SK-N-SH treated with all-trans-retinoic acid at 6 μM for 48 hours (cell line): Measurements from ENCODE around the gene PTGIR.

Experiments
- ATAC-seq: fragments of 200-7000 bp; cut with Tn5 transposase; 3 replicates; pipeline ENCODE4 v1.9.1; 2020; ENCODE audit warnings: mild to moderate bottlenecking, moderate library complexity
- ARNTL ChIP-seq: fragments of 450-650 bp; formaldehyde crosslinking; IDR thresholded peaks from 2 replicates; pipeline ENCODE4 v1.5.0; 2020; ENCODE audit warnings: low read depth, mild to moderate bottlenecking, moderate library complexity, borderline replicate concordance
- CSDC2 ChIP-seq: fragments of 250-450 bp; sonication (Bioruptor Pico); IDR thresholded peaks from 2 replicates; pipeline ENCODE4 v1.5.0; 2020; ENCODE audit warnings: mild to moderate bottlenecking, moderate library complexity
- ESRRG ChIP-seq: fragments of 250-450 bp; sonication (Bioruptor Pico); IDR thresholded peaks from 2 replicates; pipeline ENCODE4 v1.6.1; 2021; ENCODE audit warnings: mild to moderate bottlenecking
- GLIS3 ChIP-seq: fragments of 250-450 bp; sonication (Bioruptor Pico); IDR thresholded peaks from 2 replicates; pipeline ENCODE4 v1.5.0; 2020; ENCODE audit warnings: mild to moderate bottlenecking, moderate library complexity
- ISL1 ChIP-seq: fragments of 250-450 bp; sonication (Bioruptor Pico); IDR thresholded peaks from 2 replicates; pipeline ENCODE4 v2.1.2; 2022; ENCODE audit warnings: mild to moderate bottlenecking, moderate library complexity
- OSR1 ChIP-seq: fragments of 250-450 bp; sonication (Bioruptor Pico); IDR thresholded peaks from 2 replicates; pipeline ENCODE4 v1.8.0; 2022; ENCODE audit warnings: moderate library complexity, mild to moderate bottlenecking, inconsistent platforms
- PPARA ChIP-seq: fragments of 250-450 bp; sonication (Bioruptor Pico); IDR thresholded peaks from 2 replicates; pipeline ENCODE4 v1.5.0; 2020; ENCODE audit warnings: mild to moderate bottlenecking, borderline replicate concordance
- RARB ChIP-seq: fragments of 250-450 bp; sonication (Bioruptor Pico); IDR thresholded peaks from 2 replicates; pipeline ENCODE4 v1.8.0; 2021; ENCODE audit warnings: mild to moderate bottlenecking, moderate library complexity
- SNAI2 ChIP-seq: fragments of 250-450 bp; sonication (Bioruptor Pico); IDR thresholded peaks from 2 replicates; pipeline ENCODE4 v1.5.0; 2020; ENCODE audit warnings: mild to moderate bottlenecking, moderate library complexity
- TCF4 ChIP-seq: fragments of 250-450 bp; sonication (Bioruptor Pico); IDR thresholded peaks from 2 replicates; pipeline ENCODE4 v1.8.0; 2021; ENCODE audit warnings: mild to moderate bottlenecking, moderate library complexity, borderline replicate concordance
- TOX ChIP-seq: fragments of 250-450 bp; sonication (Bioruptor Pico); IDR thresholded peaks from 2 replicates; pipeline ENCODE4 v1.8.0; 2021; ENCODE audit warnings: mild to moderate bottlenecking, moderate library complexity, borderline replicate concordance
- ZC3H10 ChIP-seq: fragments of 250-450 bp; sonication (Bioruptor Pico); IDR thresholded peaks from 2 replicates; pipeline ENCODE4 v1.5.1; 2021; ENCODE audit warnings: mild to moderate bottlenecking, moderate library complexity
- ZFP3 ChIP-seq: fragments of 250-450 bp; sonication (Bioruptor Pico); IDR thresholded peaks from 2 replicates; pipeline ENCODE4 v1.5.0; 2020; ENCODE audit warnings: mild to moderate bottlenecking, moderate library complexity
- ZFP30 ChIP-seq: fragments of 450-650 bp; formaldehyde crosslinking; IDR thresholded peaks from 2 replicates; pipeline ENCODE4 v1.5.0; 2022; ENCODE audit warnings: mild to moderate bottlenecking, moderate library complexity
- ZNF565 ChIP-seq: fragments of 450-650 bp; formaldehyde crosslinking; conservative IDR thresholded peaks from 2 replicates; pipeline ENCODE4 v1.5.0; 2020; ENCODE audit warnings: low read depth, mild to moderate bottlenecking, moderate library complexity
- ZNF70 ChIP-seq: fragments of 450-650 bp; formaldehyde crosslinking; IDR thresholded peaks from 2 replicates; pipeline ENCODE4 v1.5.0; 2020; ENCODE audit warnings: mild to moderate bottlenecking, moderate library complexity
- ZNF8 ChIP-seq: fragments of 450-650 bp; formaldehyde crosslinking; IDR thresholded peaks from 2 replicates; pipeline ENCODE4 v1.5.0; 2020; ENCODE audit warnings: mild to moderate bottlenecking, moderate library complexity
- TF ChIP-seq, protein P1 (sequence below): fragments of 250-450 bp; sonication (Bioruptor Pico); IDR thresholded peaks from 2 replicates; pipeline ENCODE4 v1.8.0; 2020; ENCODE audit warnings: mild to moderate bottlenecking, moderate library complexity, borderline replicate concordance
- TF ChIP-seq, protein P2 (sequence below): fragments of 250-450 bp; sonication (Bioruptor Pico); IDR thresholded peaks from 2 replicates; pipeline ENCODE4 v1.5.1; 2021; ENCODE audit warnings: mild to moderate bottlenecking, moderate library complexity
- TF ChIP-seq, protein P3 (sequence below): fragments of 250-450 bp; sonication (Bioruptor Pico); IDR thresholded peaks from 2 replicates; pipeline ENCODE4 v1.8.0; 2021; ENCODE audit warnings: low read depth, mild to moderate bottlenecking, moderate library complexity, borderline replicate concordance
- TF ChIP-seq, protein P4 (sequence below): fragments of 250-450 bp; sonication (Bioruptor Pico); IDR thresholded peaks from 2 replicates; pipeline ENCODE4 v1.5.1; 2020; ENCODE audit warnings: low read depth, mild to moderate bottlenecking, moderate library complexity
- TF ChIP-seq, protein P5 (sequence below): fragments of 250-450 bp; sonication (Bioruptor Pico); IDR thresholded peaks from 2 replicates; pipeline ENCODE4 v1.5.0; 2020; ENCODE audit warnings: mild to moderate bottlenecking, moderate library complexity

PTGIR gene

DNA sequence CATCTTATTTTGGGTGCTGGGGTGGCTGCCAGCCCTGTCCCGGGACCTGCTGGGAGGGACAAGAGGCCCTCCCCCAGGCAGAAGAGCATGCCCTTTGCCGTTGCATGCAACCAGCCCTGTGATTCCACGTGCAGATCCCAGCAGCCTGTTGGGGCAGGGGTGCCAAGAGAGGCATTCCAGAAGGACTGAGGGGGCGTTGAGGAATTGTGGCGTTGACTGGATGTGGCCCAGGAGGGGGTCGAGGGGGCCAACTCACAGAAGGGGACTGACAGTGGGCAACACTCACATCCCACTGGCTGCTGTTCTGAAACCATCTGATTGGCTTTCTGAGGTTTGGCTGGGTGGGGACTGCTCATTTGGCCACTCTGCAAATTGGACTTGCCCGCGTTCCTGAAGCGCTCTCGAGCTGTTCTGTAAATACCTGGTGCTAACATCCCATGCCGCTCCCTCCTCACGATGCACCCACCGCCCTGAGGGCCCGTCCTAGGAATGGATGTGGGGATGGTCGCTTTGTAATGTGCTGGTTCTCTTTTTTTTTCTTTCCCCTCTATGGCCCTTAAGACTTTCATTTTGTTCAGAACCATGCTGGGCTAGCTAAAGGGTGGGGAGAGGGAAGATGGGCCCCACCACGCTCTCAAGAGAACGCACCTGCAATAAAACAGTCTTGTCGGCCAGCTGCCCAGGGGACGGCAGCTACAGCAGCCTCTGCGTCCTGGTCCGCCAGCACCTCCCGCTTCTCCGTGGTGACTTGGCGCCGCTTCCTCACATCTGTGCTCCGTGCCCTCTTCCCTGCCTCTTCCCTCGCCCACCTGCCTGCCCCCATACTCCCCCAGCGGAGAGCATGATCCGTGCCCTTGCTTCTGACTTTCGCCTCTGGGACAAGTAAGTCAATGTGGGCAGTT lies 15.1 kb downstream of the PTGIR start:
- no peak for TF ChIP-seq ARNTL (CRISPR knock-in tag)
- TF ChIP-seq, protein P1, sequence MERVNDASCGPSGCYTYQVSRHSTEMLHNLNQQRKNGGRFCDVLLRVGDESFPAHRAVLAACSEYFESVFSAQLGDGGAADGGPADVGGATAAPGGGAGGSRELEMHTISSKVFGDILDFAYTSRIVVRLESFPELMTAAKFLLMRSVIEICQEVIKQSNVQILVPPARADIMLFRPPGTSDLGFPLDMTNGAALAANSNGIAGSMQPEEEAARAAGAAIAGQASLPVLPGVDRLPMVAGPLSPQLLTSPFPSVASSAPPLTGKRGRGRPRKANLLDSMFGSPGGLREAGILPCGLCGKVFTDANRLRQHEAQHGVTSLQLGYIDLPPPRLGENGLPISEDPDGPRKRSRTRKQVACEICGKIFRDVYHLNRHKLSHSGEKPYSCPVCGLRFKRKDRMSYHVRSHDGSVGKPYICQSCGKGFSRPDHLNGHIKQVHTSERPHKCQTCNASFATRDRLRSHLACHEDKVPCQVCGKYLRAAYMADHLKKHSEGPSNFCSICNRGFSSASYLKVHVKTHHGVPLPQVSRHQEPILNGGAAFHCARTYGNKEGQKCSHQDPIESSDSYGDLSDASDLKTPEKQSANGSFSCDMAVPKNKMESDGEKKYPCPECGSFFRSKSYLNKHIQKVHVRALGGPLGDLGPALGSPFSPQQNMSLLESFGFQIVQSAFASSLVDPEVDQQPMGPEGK (CRISPR knock-in tag): no peak
- no peak for TF ChIP-seq TOX (CRISPR knock-in tag)
- TF ChIP-seq ZC3H10: no peak
- TF ChIP-seq ZNF565: no peak
- TF ChIP-seq GLIS3 (CRISPR knock-in tag): no peak
- TF ChIP-seq ZNF70: no peak
- TF ChIP-seq, protein P2, sequence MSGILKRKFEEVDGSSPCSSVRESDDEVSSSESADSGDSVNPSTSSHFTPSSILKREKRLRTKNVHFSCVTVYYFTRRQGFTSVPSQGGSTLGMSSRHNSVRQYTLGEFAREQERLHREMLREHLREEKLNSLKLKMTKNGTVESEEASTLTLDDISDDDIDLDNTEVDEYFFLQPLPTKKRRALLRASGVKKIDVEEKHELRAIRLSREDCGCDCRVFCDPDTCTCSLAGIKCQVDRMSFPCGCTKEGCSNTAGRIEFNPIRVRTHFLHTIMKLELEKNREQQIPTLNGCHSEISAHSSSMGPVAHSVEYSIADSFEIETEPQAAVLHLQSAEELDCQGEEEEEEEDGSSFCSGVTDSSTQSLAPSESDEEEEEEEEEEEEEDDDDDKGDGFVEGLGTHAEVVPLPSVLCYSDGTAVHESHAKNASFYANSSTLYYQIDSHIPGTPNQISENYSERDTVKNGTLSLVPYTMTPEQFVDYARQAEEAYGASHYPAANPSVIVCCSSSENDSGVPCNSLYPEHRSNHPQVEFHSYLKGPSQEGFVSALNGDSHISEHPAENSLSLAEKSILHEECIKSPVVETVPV (CRISPR knock-in tag): no peak
- no peak for TF ChIP-seq CSDC2 (CRISPR knock-in tag)
- no peak for TF ChIP-seq TCF4 (CRISPR knock-in tag)
- no peak for TF ChIP-seq ZFP3
- no peak for TF ChIP-seq RARB
- no peak for ATAC-seq

DNA sequence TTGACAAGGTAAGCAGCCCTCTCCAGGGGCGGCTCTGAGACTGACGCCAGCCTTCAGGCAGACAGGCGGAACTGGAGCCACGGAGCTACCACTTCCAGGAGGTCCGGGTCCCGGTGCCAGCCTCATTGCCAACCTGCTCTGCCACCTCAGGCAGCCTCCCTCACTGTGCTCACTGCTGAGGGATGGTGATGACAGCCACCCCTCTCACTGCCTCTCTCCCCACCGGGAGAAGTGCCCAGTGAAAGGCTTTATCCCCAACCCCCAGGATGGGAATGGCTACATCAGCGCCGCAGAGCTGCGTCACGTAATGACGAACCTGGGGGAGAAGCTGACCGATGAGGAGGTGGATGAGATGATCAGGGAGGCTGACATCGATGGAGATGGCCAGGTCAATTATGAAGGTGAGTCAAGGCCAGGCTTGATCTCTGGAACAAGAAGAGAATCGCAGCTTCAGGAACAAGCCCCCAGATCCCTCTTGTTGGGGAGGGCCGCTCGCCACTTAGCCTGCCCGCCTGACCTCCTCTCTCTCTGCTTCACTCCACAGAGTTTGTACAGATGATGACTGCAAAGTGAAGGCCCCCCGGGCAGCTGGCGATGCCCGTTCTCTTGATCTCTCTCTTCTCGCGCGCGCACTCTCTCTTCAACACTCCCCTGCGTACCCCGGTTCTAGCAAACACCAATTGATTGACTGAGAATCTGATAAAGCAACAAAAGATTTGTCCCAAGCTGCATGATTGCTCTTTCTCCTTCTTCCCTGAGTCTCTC lies 16.1 kb downstream of the PTGIR start:
- ATAC-seq: no peak
- TF ChIP-seq, protein P2 (CRISPR knock-in tag): no peak
- TF ChIP-seq ISL1: no peak
- no peak for TF ChIP-seq ESRRG
- TF ChIP-seq RARB: no peak
- no peak for TF ChIP-seq ZNF70
- no peak for TF ChIP-seq PPARA (CRISPR knock-in tag)
- no peak for TF ChIP-seq TOX (CRISPR knock-in tag)
- TF ChIP-seq ZC3H10: no peak
- TF ChIP-seq ARNTL (CRISPR knock-in tag): no peak
- TF ChIP-seq ZFP30 (CRISPR knock-in tag): no peak
- no peak for TF ChIP-seq ZFP3
- TF ChIP-seq SNAI2 (CRISPR knock-in tag): no peak
- TF ChIP-seq, protein P3, sequence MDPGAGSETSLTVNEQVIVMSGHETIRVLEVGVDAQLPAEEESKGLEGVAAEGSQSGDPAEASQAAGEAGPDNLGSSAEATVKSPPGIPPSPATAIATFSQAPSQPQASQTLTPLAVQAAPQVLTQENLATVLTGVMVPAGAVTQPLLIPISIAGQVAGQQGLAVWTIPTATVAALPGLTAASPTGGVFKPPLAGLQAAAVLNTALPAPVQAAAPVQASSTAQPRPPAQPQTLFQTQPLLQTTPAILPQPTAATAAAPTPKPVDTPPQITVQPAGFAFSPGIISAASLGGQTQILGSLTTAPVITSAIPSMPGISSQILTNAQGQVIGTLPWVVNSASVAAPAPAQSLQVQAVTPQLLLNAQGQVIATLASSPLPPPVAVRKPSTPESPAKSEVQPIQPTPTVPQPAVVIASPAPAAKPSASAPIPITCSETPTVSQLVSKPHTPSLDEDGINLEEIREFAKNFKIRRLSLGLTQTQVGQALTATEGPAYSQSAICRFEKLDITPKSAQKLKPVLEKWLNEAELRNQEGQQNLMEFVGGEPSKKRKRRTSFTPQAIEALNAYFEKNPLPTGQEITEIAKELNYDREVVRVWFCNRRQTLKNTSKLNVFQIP (CRISPR knock-in tag): no peak
- TF ChIP-seq, protein P4, sequence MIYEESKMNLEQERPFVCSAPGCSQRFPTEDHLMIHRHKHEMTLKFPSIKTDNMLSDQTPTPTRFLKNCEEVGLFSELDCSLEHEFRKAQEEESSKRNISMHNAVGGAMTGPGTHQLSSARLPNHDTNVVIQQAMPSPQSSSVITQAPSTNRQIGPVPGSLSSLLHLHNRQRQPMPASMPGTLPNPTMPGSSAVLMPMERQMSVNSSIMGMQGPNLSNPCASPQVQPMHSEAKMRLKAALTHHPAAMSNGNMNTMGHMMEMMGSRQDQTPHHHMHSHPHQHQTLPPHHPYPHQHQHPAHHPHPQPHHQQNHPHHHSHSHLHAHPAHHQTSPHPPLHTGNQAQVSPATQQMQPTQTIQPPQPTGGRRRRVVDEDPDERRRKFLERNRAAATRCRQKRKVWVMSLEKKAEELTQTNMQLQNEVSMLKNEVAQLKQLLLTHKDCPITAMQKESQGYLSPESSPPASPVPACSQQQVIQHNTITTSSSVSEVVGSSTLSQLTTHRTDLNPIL (CRISPR knock-in tag): no peak
- no peak for TF ChIP-seq TCF4 (CRISPR knock-in tag)
- TF ChIP-seq CSDC2 (CRISPR knock-in tag): no peak
- TF ChIP-seq OSR1: no peak
- TF ChIP-seq, protein P5, sequence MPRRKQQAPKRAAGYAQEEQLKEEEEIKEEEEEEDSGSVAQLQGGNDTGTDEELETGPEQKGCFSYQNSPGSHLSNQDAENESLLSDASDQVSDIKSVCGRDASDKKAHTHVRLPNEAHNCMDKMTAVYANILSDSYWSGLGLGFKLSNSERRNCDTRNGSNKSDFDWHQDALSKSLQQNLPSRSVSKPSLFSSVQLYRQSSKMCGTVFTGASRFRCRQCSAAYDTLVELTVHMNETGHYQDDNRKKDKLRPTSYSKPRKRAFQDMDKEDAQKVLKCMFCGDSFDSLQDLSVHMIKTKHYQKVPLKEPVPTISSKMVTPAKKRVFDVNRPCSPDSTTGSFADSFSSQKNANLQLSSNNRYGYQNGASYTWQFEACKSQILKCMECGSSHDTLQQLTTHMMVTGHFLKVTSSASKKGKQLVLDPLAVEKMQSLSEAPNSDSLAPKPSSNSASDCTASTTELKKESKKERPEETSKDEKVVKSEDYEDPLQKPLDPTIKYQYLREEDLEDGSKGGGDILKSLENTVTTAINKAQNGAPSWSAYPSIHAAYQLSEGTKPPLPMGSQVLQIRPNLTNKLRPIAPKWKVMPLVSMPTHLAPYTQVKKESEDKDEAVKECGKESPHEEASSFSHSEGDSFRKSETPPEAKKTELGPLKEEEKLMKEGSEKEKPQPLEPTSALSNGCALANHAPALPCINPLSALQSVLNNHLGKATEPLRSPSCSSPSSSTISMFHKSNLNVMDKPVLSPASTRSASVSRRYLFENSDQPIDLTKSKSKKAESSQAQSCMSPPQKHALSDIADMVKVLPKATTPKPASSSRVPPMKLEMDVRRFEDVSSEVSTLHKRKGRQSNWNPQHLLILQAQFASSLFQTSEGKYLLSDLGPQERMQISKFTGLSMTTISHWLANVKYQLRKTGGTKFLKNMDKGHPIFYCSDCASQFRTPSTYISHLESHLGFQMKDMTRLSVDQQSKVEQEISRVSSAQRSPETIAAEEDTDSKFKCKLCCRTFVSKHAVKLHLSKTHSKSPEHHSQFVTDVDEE (CRISPR knock-in tag): no peak
- TF ChIP-seq ZNF8 (CRISPR knock-in tag): no peak
- TF ChIP-seq GLIS3 (CRISPR knock-in tag): no peak
